Endodermal cell (in vitro differentiated cells): ENCODE results near the gene STXBP3. TPM values are rescaled to one million over a fixed set of nuclear protein-coding genes. Genes with fewer than 3 reads are reported as not detected.

Experiments used
- DNase-seq: peaks from one replicate; pipeline ENCODE4 v3.0.0-alpha.2; 2017
- H3K27ac ChIP-seq: 2 replicates; pipeline ENCODE4 v1.5.1; 2013; ENCODE audit warnings: mild to moderate bottlenecking, low read depth, low read length, moderate library complexity
- H3K27me3 ChIP-seq: 2 replicates; pipeline ENCODE4 v1.6.1; 2013; ENCODE audit warnings: mild to moderate bottlenecking, low read length, moderate library complexity; ENCODE audit not compliant: insufficient read depth, control insufficient read depth, poor library complexity, severe bottlenecking
- H3K36me3 ChIP-seq: 2 replicates; pipeline ENCODE4 v1.7.0; 2013; ENCODE audit warnings: mild to moderate bottlenecking, low read length, moderate library complexity; ENCODE audit not compliant: control insufficient read depth, insufficient read depth
- H3K4me1 ChIP-seq: one replicate; pipeline ENCODE4 v1.7.0; 2013; ENCODE audit warnings: low read length; ENCODE audit not compliant: control insufficient read depth, insufficient read depth
- H3K4me3 ChIP-seq: 2 replicates; pipeline ENCODE4 v1.5.1; 2013; ENCODE audit warnings: mild to moderate bottlenecking, low read length, moderate library complexity
- H3K9ac ChIP-seq: 2 replicates; pipeline ENCODE4 v1.6.1; 2013; ENCODE audit warnings: mild to moderate bottlenecking, low read length, moderate library complexity; ENCODE audit not compliant: poor library complexity, severe bottlenecking; ENCODE audit errors: extremely low read depth
- H3K9me3 ChIP-seq: 2 replicates; pipeline ENCODE4 v1.6.1; 2013; ENCODE audit warnings: mild to moderate bottlenecking, low read length, moderate library complexity; ENCODE audit not compliant: control insufficient read depth
- H3K27ac Mint-ChIP-seq: 2 replicates; pipeline ENCODE4 v1.8.0; 2020; ENCODE audit warnings: mixed read lengths
- H3K27me3 Mint-ChIP-seq: 2 replicates; pipeline ENCODE4 v1.8.0; 2021; ENCODE audit warnings: mild to moderate bottlenecking, mixed read lengths; ENCODE audit not compliant: insufficient read depth
- H3K36me3 Mint-ChIP-seq: 2 replicates; pipeline ENCODE4 v1.8.0; 2020; ENCODE audit warnings: low read depth, mixed read lengths
- H3K4me1 Mint-ChIP-seq: 2 replicates; pipeline ENCODE4 v1.8.0; 2020; ENCODE audit warnings: mixed read lengths
- H3K4me3 Mint-ChIP-seq: 2 replicates; pipeline ENCODE4 v1.8.0; 2020; ENCODE audit warnings: mild to moderate bottlenecking, moderate library complexity, mixed read lengths
- H3K9me3 Mint-ChIP-seq: 2 replicates; pipeline ENCODE4 v1.8.0; 2020; ENCODE audit warnings: mild to moderate bottlenecking, mixed read lengths
- WGBS, 2 experiments: methylation state at CpG; one replicate each; pipeline versions ENCODE4 v1.1.5 to v1.1.7; 2013; ENCODE audit warnings: missing lambda C conversion rate in 2 of 2, mixed read lengths in 1 of 2; ENCODE audit not compliant: insufficient coverage in 1 of 2, insufficient read length in 1 of 2; 5-methylcytosine and 5-hydroxymethylcytosine counted together
- total RNA-seq, 2 donors: library from RNA; stranded (reverse); fragmentation: NEBNext Ultra II Directional in 1 of 2; extraction: Animal tissue kit (Norgen Biotek cat#: 25700) in 1 of 2; gene quantifications; 2 replicates in 1 of 2; 3 replicates in 1 of 2; pipeline ENCODE4 v1.2.1, GENCODE V29; 2021
- TF ChIP-seq, protein P1 (sequence below): fragments of 200-600 bp; sonication (generic); conservative IDR thresholded peaks from 2 replicates; pipeline ENCODE4 v1.5.0; 2021; ENCODE audit warnings: antibody characterized with exemption, mild to moderate bottlenecking

The STXBP3 gene
- total RNA-seq, 2 donors from 2014 or later, result 37.4 to 38.5 TPM

DNA sequence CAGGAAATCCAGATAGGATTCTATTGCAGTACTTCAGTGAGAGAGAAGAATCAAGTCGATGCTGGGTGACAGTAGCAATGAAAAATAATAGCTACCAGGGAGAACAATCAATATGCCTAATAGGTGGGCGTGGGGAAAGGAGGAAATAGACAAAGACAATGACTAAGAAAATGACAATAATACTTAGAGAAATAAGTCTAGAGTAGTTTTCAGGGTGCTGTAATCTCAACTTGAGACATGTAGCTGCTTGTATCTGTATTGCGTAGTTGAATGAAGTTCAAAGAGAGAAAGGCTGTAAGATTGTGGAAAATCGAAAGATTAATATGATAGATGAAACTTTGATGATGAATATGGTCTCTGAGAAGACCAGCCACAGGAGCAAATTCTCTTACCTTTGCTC is 2.6 kb downstream of the STXBP3 start:
- Histone ChIP-seq H3K9me3 (no peaks in the 10 kb centered on the region), H3K4me1 (no peaks in the 10 kb centered on the region), H3K27me3 (no peaks in the 10 kb centered on the region), H3K4me3 (no peak overlapping the region), H3K27ac (no peak overlapping the region), H3K9ac (no peak overlapping the region), H3K36me3 (peaks cover 24% of the 10 kb centered on the region)
- H3K4me1 Mint-ChIP-seq, result peaks cover 4% of the 10 kb centered on the region
- no peak for DNase-seq
- 91 to 98% methylated on average over 4 of the region's 4 CpGs for WGBS, 2 experiments
- H3K27ac Mint-ChIP-seq, result no peak overlapping the region
- peaks cover 2% of the 10 kb centered on the region for H3K27me3 Mint-ChIP-seq
- TF ChIP-seq, protein P1, sequence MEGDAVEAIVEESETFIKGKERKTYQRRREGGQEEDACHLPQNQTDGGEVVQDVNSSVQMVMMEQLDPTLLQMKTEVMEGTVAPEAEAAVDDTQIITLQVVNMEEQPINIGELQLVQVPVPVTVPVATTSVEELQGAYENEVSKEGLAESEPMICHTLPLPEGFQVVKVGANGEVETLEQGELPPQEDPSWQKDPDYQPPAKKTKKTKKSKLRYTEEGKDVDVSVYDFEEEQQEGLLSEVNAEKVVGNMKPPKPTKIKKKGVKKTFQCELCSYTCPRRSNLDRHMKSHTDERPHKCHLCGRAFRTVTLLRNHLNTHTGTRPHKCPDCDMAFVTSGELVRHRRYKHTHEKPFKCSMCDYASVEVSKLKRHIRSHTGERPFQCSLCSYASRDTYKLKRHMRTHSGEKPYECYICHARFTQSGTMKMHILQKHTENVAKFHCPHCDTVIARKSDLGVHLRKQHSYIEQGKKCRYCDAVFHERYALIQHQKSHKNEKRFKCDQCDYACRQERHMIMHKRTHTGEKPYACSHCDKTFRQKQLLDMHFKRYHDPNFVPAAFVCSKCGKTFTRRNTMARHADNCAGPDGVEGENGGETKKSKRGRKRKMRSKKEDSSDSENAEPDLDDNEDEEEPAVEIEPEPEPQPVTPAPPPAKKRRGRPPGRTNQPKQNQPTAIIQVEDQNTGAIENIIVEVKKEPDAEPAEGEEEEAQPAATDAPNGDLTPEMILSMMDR, result no peak
- H3K9me3 Mint-ChIP-seq, result no peaks in the 10 kb centered on the region
- no peak overlapping the region for H3K4me3 Mint-ChIP-seq
- peaks cover 9% of the 10 kb centered on the region for H3K36me3 Mint-ChIP-seq

- Histone ChIP-seq H3K9me3 (no peaks in the 10 kb centered on the region), H3K4me3 (no peak overlapping the region), H3K27me3 (no peaks in the 10 kb centered on the region), H3K4me1 (no peaks in the 10 kb centered on the region), H3K36me3 (peaks cover 33% of the 10 kb centered on the region), H3K27ac (no peak overlapping the region), H3K9ac (no peak overlapping the region)
- no peak overlapping the region for H3K4me3 Mint-ChIP-seq
- 82 to 100% methylated on average over 1 of the region's 1 CpG for WGBS, 2 experiments
- DNase-seq, result no peak
- H3K4me1 Mint-ChIP-seq, result peaks cover 4% of the 10 kb centered on the region
- no peak overlapping the region for H3K27ac Mint-ChIP-seq
- no peaks in the 10 kb centered on the region for H3K9me3 Mint-ChIP-seq
- H3K27me3 Mint-ChIP-seq, result no peaks in the 10 kb centered on the region
- peaks cover 14% of the 10 kb centered on the region for H3K36me3 Mint-ChIP-seq
- TF ChIP-seq, protein P1, result no peak
Observed at GRCh38 chr1:108750476-108751181, 4.2 kb downstream of the STXBP3 start.

DNA sequence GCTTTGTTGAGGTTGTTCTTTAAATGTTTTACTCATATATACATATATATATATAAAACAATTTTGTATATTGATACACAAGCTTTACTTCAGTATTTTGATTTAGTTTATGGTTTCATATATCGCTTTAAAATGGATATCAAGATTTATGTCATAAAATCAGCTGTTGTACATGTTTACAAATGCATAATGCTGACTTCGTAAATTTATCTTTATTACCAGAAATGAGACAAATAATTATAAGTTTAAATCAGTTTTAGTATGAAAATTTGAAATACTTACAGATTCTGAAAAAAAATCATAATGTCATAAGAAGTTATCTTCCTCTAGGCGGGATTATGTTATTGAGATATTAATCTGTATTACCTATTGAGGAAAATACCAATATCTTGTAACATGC is 6.9 kb downstream of the STXBP3 start:
- Mint-ChIP-seq H3K27ac (no peak overlapping the region), H3K27me3 (no peaks in the 10 kb centered on the region), H3K4me3 (no peak overlapping the region), H3K4me1 (no peaks in the 10 kb centered on the region), H3K9me3 (no peaks in the 10 kb centered on the region), H3K36me3 (peaks cover 17% of the 10 kb centered on the region)
- no peaks in the 10 kb centered on the region for H3K9me3 ChIP-seq
- no CpG with 5 or more reads among the region's 3 CpGs for WGBS, 2 experiments
- no peak for DNase-seq
- no peaks in the 10 kb centered on the region for H3K4me1 ChIP-seq
- no peak overlapping the region for H3K9ac ChIP-seq
- H3K36me3 ChIP-seq, result peaks cover 53% of the 10 kb centered on the region
- no peak overlapping the region for H3K27ac ChIP-seq
- H3K4me3 ChIP-seq, result no peak overlapping the region
- TF ChIP-seq, protein P1, result no peak
- H3K27me3 ChIP-seq, result no peaks in the 10 kb centered on the region
